Lung (tissue), 12 donors: Measurements from ENCODE around the gene ADRA2B. TPM values are rescaled to one million over a fixed set of nuclear protein-coding genes. Genes with fewer than 3 reads are reported as not detected.
A peak's percentile ranks its signal among the peaks of the same experiment; 100 is the strongest.
"Not testable (repeated sequence)": the region's sequence is repeated elsewhere in the genome, so short reads cannot be mapped to it uniquely, and the experiment has no call there.

Experiments used
- ATAC-seq: fragments of 200-7000 bp; cut with Tn5 transposase; one replicate; pipeline ENCODE4 v1.9.1; 2020; ENCODE audit warnings: moderate number of reproducible peaks; ENCODE audit not compliant: insufficient read depth, low FRiP score
- DNase-seq, 3 donors: peaks; one replicate each; pipeline ENCODE4 v3.0.0-alpha.2; 2013 to 2017
- H3K27ac ChIP-seq, 2 donors: one replicate each; pipeline ENCODE4 v1.5.1; 2013; ENCODE audit warnings: mild to moderate bottlenecking in 2 of 2, moderate library complexity in 2 of 2, control low read depth in 1 of 2, inconsistent platforms in 1 of 2, low read depth in 1 of 2, low read length in 1 of 2
- H3K27me3 ChIP-seq, 3 donors: one replicate each; pipeline ENCODE4 v1.5.1; 2013; ENCODE audit warnings: low read length in 2 of 3; ENCODE audit not compliant: control insufficient read depth in 3 of 3, insufficient read depth in 3 of 3
- H3K36me3 ChIP-seq, 4 donors: one replicate each; pipeline ENCODE4 v1.5.1; 2013; ENCODE audit warnings: low read length in 4 of 4, mild to moderate bottlenecking in 1 of 4, moderate library complexity in 1 of 4; ENCODE audit not compliant: control insufficient read depth in 4 of 4, insufficient read depth in 4 of 4
- H3K4me1 ChIP-seq, 5 donors: one replicate each; pipeline ENCODE4 v1.5.1; 2013; ENCODE audit warnings: low read length in 5 of 5, mild to moderate bottlenecking in 2 of 5, moderate library complexity in 1 of 5; ENCODE audit not compliant: control insufficient read depth in 5 of 5, insufficient read depth in 5 of 5
- H3K4me3 ChIP-seq: one replicate; pipeline ENCODE4 v1.5.1; 2013; ENCODE audit warnings: mild to moderate bottlenecking, control low read depth, moderate library complexity
- H3K9ac ChIP-seq, 2 donors: one replicate each; pipeline ENCODE4 v1.5.1; 2013; ENCODE audit warnings: low read length in 2 of 2, control low read depth in 1 of 2; ENCODE audit not compliant: insufficient read depth in 1 of 2
- H3K9me3 ChIP-seq, 4 donors: one replicate each; pipeline ENCODE4 v1.5.1; 2013; ENCODE audit warnings: low read length in 3 of 4, mild to moderate bottlenecking in 1 of 4, moderate library complexity in 1 of 4; ENCODE audit not compliant: control insufficient read depth in 4 of 4, insufficient read depth in 3 of 4
- CTCF ChIP-seq: IDR thresholded peaks from 2 replicates; pipeline ENCODE4 v1.5.1; 2012; ENCODE audit warnings: mild to moderate bottlenecking; ENCODE audit errors: control extremely low read depth, extremely low read depth
- WGBS, 2 donors: extraction: QIAGEN DNeasy Blood & Tissue Kit; methylation state at CpG; one replicate each; pipeline ENCODE4 v1.1.7; 2013; 5-methylcytosine and 5-hydroxymethylcytosine counted together
- polyA plus RNA-seq, 2 donors: library from polyadenylated mRNA; stranded (reverse); fragments of 200-250 nt; gene quantifications; one replicate each; pipeline ENCODE4 v1.2.1, GENCODE V29; 2013
- total RNA-seq, 2 donors: library from RNA; depleted of rRNA in 1 of 2; stranded (reverse); fragments of >200 nt in 1 of 2; gene quantifications; one replicate each; pipeline ENCODE4 v1.2.1, GENCODE V29; 2014 to 2021
- donor health status: control.
- donor health status: control.
- donor health status: Bipolar disorder and iron deficiency.
- donor health status: healthy.
- donor health status: DM: yes; HTN: yes; CAD: no.

ADRA2B gene
- total and polyA plus RNA-seq, 4 donors = 0.21 to 0.88 (median 0.28) TPM

GRCh38 chr2:96087130-96087529 is 29.2 kb downstream of the ADRA2B start:
- DNase-seq = no peak
- TF ChIP-seq CTCF = no peak
- ATAC-seq = no peak
- H3K4me3 ChIP-seq = no peak overlapping the region
- H3K36me3 ChIP-seq = no peaks in the 10 kb centered on the region
- no peak overlapping the region for H3K9ac ChIP-seq
- no peak overlapping the region for H3K27ac ChIP-seq
- no peaks in the 10 kb centered on the region for H3K9me3 ChIP-seq
- 61 to 73% methylated on average over 2 of the region's 2 CpGs for WGBS, 2 donors
- H3K27me3 ChIP-seq = no peaks in the 10 kb centered on the region
- peaks cover 0 to 14% (median 0%) of the 10 kb centered on the region in 5 donors for H3K4me1 ChIP-seq

- ATAC-seq (no peak), DNase-seq (peak in 1 of 3 donors; percentile 5)
- TF ChIP-seq CTCF = no peak
- H3K9ac ChIP-seq = no peak overlapping the region
- H3K27ac ChIP-seq = no peak overlapping the region
- no peaks in the 10 kb centered on the region for H3K9me3 ChIP-seq
- no peaks in the 10 kb centered on the region for H3K27me3 ChIP-seq
- H3K36me3 ChIP-seq = no peaks in the 10 kb centered on the region
- H3K4me1 ChIP-seq = peaks cover 0 to 14% (median 0%) of the 10 kb centered on the region in 5 donors
- no peak overlapping the region for H3K4me3 ChIP-seq
- 92 to 98% methylated on average over 12 of the region's 12 CpGs for WGBS, 2 donors
Observed at GRCh38 chr2:96085541-96086355, 30.6 kb downstream of the ADRA2B start.

- not testable (repeated sequence) for H3K27me3 ChIP-seq, H3K9me3 ChIP-seq, ATAC-seq, H3K9ac ChIP-seq, H3K27ac ChIP-seq, H3K4me3 ChIP-seq, H3K36me3 ChIP-seq
- peaks cover 0 to 14% (median 0%) of the 10 kb centered on the region in 5 donors for H3K4me1 ChIP-seq
- peak in 1 of 3 donors; percentile 2 for DNase-seq
- 68 to 87% methylated on average over 5 to 7 of the region's 7 CpGs for WGBS, 2 donors
Observed at GRCh38 chr2:96084858-96085518, 31.4 kb downstream of the ADRA2B start.

- Histone ChIP-seq H3K4me3 (no peak overlapping the region), H3K27me3 (no peaks in the 10 kb centered on the region), H3K4me1 (peaks cover 0 to 10% (median 0%) of the 10 kb centered on the region in 5 donors), H3K9ac (no peak overlapping the region), H3K27ac (no peak overlapping the region), H3K36me3 (no peaks in the 10 kb centered on the region), H3K9me3 (no peaks in the 10 kb centered on the region)
- 90 to 95% methylated on average over 22 of the region's 22 CpGs for WGBS, 2 donors
- DNase-seq (peak in 1 of 3 donors; percentile 7), ATAC-seq (no peak)
- TF ChIP-seq CTCF = no peak
Observed at GRCh38 chr2:96083989-96084857, 32.1 kb downstream of the ADRA2B start.
